ENCODE results near the gene STMN3. TPM values are rescaled to one million over a fixed set of nuclear protein-coding genes. Genes with fewer than 3 reads are reported as not detected.

The STMN3 gene
- total and polyA plus RNA-seq, 10 of the 15 experiments (the other 5 are each of a cell fraction or from before 2014, with no cell fraction given) = 0.09 to 3.6 (median 1.4) TPM; not detected in 1

GRCh38 chr20:63698739-63699465 is 45.7 kb upstream of the STMN3 start (continued):
- 0 out of 2 replicates have a peak, but pooled peaks have one; percentile 30 for TF ChIP-seq ATF2 (IDR thresholded peaks at IDR 0.05; ENCODE audit: low read length)

GRCh38 chr20:63697868-63698545 is 44.8 kb upstream of the STMN3 start:
- H3K9ac ChIP-seq (ENCODE audit: control insufficient read depth, insufficient read depth, low read length) = no peak overlapping the region
- BruUV-seq (replicated peaks) = no TSS peak

More at GRCh38 chr20:63697868-63698545, 44.8 kb upstream of the STMN3 start:
- FAIRE-seq (no peak), DNase-seq (ENCODE audit: low read depth, low spot score) (no peak), ATAC-seq (no peak)
- in situ Hi-C loops (cut with MboI) = no loop called here
- peaks cover 16% of the 10 kb centered on the region for H3K4me1 ChIP-seq (ENCODE audit: control insufficient read depth, insufficient read depth, low read length)
- H2AFZ ChIP-seq (ENCODE audit: control insufficient read depth, low read depth, low read length) = no peak overlapping the region
- TF ChIP-seq BCL3 (IDR thresholded peaks at IDR 0.05; ENCODE audit: borderline replicate concordance, insufficient read depth, low read depth, low read length, poor library complexity, severe bottlenecking) (peak; percentile 10), POLR2A (IDR thresholded peaks at IDR 0.05; ENCODE audit: low read depth, low read length) (peak; percentile 49), E4F1 (IDR thresholded peaks at IDR 0.05; ENCODE audit: borderline replicate concordance, partially characterized antibody) (no peak), SREBF1 (IDR thresholded peaks at IDR 0.05; ENCODE audit: low read length) (no peak)
- ChIA-PET RAD21 (ENCODE audit: unreplicated experiment) (interaction anchor here (0.6 to 1.6 kb wide), 5 partner anchors 10 to 500 kb away, joined by 3 to 4 read pairs (median 3); partner anchors contain the start of genes ARFRP1, TPD52L2 and ZGPAT), CTCF (interaction anchor here (1.6 kb wide), 1 partner anchor 10 kb away, joined by 8 read pairs; the partner anchor contains the start of genes ARFRP1 and ZGPAT), POLR2A (interaction anchor here (1.6 kb wide), 1 partner anchor 123 kb away, joined by 7 read pairs; no protein-coding TSS in a partner anchor), SMC1A (ENCODE audit: uncharacterized antibody, unreplicated experiment) (interaction anchor here (1.6 kb wide), 2 partner anchors 38 to 160 kb away, joined by 3 to 4 read pairs; partner anchors contain the start of gene LIME1)
- H3K27ac ChIP-seq (ENCODE audit: control insufficient read depth, insufficient read depth) = no peak overlapping the region
- 98% methylated on average over 24 of the region's 40 CpGs for WGBS (ENCODE audit: insufficient coverage, insufficient replicate concordance, low lambda C conversion rate, missing lambda C conversion rate)
- no peaks in the 10 kb centered on the region; a peak in 1 of 4 replicates for H3K36me3 ChIP-seq (ENCODE audit: control insufficient read depth in 2 of 2, insufficient read depth in 2 of 2, low read length in 1 of 2)
- no peak overlapping the region for H3K4me2 ChIP-seq (ENCODE audit: control insufficient read depth, insufficient read depth)
- no peaks in the 10 kb centered on the region for H3K27me3 ChIP-seq (replicated peaks in 1 of 2; ENCODE audit: control insufficient read depth in 2 of 2, insufficient read depth in 2 of 2, low read length in 1 of 2)
- intact Hi-C loops (cut with micrococcal nuclease; ENCODE audit: unreplicated experiment) = loop anchor here (2.0 kb wide), 1 partner anchor 89 kb away; no protein-coding TSS in a partner anchor
- no peaks in the 10 kb centered on the region for H3K79me2 ChIP-seq (ENCODE audit: control insufficient read depth, insufficient read depth, low read length)
- no peak overlapping the region for H3K4me3 ChIP-seq
- H3K9me3 ChIP-seq (replicated peaks; ENCODE audit: control insufficient read depth, insufficient read depth, low read length) = no peaks in the 10 kb centered on the region
- no peaks in the 10 kb centered on the region for H4K20me1 ChIP-seq (ENCODE audit: control insufficient read depth, insufficient read depth)
